Inferior parietal cortex (tissue), 1 donor: ENCODE measurements around the gene PRR33.

Experiments used
- DNase-seq: peaks from one replicate; pipeline ENCODE4 v3.0.0-alpha.2; 2016; ENCODE audit errors: extremely low spot score

The PRR33 gene

DNA sequence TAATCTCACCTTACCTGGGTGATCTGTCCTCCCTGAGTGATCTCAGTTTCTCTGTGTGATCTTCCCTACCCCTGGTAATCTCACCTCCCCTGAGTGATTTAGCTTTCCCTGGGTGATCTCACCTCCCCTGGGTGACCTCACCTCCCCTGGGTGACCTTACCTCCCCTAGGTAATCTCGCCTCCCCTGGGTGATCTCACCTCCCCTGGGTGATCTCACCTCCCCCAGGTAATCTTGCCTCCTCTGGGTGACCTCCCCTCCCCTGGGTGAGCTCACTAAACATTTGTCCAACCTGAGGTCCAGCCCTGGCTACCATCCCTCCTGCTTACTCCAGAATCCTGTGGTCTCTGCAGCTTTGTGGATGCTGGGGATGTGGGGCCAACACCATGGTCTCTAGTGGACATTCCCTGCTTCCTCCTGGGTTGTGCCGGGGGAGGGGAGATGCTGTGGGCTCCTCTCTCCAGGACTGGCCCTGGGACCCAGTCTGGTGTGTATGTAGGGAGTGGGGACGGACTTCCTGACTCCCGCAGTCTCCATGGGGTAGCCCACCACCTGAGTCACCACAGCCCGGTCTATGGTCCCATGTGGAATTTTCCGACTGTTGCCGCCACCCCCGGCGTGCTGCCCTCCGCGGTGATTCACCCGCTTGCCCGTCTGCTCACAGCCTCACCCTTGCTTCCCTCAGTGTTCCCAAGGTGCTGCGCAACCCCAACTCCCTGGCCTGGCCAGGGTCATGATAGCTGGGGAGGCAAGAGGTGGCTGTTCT is 28.9 kb downstream of the PRR33 start:
- no peak for DNase-seq

DNA sequence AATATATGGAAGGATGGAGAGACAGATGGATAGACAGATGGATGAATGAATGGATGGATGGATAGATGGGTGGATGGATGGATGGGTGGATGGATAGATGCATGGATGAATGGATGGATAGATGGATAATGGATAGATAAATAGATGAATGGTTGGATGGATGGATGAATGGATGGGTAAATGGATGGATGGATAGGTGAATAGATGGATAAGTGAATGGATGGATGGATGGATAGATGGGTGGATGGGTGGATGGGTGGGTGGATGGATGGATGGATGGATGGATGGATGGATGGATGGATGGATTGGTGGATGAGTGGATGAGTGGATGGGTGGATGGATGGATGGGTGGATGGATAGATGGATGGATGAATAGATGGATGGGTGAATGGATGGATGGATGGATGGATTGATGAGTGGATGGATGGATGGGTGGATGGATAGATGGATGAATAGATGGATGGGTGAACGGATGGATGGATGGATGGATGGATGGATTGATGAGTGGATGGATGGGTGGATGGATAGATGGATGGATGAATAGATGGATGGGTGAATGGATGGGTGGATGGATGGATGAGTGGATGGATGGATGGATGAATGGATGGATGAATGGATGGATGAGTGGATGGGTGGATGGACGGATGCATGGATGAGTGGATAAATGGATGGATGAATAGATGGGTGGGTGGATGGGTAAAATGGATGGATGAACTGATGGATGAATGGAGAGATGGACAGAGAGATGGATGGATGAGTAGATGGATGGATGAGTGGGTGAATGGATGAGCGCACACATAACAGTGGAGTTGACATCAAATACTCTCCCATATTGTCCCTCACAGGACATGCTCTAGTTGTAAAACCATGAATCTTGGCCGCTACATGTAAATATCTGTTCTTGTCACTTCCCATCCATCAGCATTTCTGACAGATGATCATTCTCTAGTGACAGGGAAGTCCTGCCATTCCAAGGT is 30.0 kb downstream of the PRR33 start:
- DNase-seq = no peak

DNA sequence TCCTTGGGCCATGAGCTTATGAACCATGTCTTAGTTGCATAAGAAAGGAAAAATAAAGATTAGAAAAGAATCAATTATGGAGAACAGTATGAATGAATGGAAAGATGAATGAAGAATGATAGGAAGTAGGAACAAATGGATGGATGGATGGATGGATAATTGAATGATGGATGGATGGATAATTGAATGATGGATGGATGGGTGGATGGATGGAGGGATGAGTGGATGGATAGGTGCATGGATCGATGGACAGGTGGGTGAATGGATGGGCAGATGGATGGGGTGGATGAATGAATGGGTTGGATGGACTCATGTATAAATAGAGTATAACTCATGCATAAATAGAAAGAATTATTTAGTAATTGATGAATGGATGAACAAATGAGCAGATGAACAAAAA is 31.6 kb downstream of the PRR33 start:
- no peak for DNase-seq

DNA sequence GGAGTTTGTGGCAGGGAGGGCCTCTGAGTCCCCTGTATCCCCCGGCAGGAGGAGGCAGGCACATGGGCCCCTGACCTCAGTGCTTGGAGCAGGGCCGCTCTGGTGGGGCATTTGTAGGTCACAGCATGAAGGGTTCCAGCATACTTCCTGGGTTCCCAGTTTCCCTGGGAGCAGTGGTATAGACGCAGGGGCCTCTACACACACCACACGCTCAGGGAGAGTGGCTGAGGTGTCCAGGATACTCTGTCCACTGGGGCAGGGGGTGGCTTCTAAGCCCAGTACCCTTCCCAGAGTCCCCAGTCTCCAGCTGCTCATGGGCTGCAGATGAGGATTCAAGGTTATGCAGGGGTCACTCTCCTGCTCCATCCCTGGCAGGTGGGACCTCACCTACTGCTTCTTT is 32.7 kb downstream of the PRR33 start:
- no peak for DNase-seq

DNA sequence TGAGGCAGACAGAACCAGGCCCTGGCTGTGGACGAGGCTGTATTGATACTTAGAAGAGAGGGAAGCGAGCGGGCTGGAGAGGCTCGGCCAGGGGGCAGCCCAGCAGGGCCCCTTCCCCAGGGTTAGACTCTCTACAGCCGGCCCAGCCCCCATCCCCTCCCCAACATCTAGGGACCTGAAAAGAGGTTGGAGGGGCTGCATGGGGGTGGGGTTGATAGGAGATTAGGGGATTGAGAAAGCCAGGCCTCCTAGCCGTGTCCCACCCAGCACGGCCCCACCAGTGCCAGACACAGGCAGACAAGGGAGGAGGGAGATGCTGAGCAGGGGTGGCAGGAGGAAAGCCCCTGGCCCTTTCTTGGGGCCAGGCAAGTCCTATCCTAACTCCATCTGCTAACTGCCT is 33.1 kb downstream of the PRR33 start:
- DNase-seq = no peak

DNA sequence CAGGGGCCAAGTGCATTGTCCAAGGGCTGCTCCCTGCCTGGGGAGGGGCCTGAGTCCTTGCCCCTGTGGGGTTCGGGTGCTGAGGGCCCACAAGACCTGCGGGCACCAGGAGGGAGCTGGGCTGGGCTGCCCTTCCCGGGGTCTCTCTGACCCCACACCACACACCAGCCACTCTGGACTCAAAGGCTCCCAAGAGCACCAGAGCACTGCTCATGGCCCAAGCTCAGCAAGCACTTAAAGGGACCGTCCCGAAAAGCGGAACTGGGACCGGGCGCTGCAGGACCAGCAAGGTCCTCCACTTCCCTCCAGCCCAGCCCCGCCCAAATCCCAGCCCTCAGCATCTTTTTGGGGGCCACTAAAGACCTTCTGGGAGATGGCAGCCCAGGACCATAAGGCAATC is 33.5 kb downstream of the PRR33 start:
- no peak for DNase-seq

DNA sequence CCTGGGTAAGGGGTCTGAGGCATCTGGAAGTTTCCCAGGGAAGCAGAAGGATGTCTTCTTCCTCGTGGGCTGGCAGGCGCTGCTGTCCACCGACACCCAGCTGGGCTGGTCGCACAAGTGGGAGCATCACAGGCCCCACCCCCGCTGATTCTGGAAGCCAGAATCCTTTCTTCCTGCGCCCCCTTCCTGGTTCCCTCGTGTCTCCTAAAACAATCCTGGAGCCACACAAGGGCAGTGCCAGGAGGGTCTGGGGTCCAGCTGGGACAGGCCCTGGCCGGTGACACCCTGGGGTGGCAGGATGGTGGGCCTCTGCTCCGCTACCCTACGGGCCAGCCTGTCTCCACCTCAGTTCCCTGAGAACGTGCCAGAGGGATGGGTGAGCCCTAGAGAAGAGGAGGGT is 34.6 kb downstream of the PRR33 start:
- no peak for DNase-seq

DNA sequence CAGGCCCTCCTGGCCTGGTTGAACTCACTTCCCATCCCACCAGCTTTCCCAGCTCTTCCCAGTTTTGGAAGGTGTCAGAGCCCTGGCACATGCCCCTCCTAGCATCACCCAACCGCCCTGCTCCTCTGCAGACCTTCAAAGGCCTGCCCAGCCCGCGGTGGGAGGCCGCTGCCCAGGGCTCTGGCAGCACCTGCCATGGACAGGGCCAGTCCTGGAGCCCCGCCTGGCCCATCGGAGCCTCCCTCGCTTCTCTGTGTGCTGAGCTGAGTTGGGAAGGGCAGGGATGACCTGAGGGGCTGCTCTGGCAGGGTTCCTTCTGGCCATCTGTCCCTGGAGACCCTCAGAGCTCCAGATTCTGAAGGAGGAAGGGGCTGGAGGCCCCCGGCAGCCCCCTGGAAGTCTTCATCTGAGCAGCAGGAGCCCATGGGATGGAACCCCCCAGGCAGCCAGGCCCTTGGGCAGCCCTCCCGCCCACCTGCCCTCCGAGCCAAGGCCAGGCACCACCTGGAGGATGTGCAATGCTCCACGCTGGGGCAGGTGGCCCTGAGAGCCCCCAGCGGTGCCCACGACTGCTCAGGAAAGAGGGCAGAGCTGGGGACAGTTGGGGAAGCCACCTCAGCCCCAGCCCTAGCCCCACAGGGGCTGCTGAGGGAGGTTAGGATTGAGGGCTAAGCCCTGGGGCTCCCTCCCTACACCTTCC is 35.2 kb downstream of the PRR33 start:
- no peak for DNase-seq

DNA sequence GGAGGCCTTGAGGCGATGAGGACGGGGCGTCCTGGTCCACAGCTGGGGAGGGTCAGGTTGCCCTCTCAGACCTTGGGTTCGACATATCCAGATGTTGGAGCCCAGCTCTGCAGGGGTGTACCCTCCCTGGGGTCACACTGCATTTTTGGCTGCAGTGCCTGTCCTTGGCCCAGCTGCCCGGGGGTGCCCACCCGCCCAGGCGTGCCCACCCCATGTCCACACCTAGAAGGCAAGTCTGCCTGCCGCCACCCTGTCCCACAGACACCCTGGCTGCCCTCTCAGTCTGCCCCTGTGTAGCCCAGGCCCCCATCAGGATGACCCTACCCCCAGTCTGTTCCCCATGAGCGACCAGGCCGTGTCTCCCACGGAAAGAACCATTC is 35.8 kb downstream of the PRR33 start:
- no peak for DNase-seq

DNA sequence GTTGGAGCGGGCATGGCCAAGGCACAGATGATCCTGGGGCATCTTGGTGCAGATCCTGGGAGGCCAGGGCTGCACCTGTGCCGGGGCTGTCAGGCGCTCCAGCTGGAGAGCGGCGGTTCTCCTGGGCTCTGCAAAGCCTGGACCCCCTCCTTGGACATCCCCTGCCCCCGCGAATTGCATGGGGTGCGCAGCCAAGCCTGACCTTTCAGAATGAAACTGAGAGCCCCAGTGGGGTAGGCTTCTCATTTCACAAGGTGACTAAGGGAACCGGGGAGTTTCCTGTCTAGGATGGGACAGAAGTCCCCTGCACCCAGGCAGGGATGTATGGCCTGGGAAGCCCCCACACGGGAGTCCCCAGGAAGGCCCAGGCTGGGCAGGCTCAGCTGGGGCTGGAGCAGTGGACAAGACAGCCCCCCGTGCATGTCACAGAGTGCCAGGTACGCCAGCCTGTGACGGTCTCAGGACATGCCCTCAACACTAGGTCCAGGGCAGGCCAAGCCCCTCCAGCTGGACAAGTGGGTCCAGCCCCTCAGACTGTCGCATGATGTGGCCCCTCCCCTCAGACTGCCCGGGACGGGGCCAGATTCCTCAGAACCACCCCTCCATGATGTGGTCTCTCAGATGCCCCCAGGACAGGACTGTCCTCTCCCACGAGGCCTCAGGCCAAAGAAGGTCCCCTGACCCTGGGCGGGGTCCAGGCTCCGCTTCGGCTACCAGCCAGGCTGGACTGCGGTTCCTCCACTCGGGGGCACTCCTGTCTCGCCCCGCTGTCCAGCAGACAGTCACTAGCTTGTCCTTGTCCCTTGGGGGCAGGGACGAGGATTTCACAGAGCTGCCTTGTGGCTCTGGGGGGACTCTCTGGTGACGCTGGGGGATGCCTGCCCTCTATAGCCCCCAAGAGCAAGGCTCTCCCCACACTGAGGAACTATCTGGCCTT is 36.5 kb downstream of the PRR33 start:
- no peak for DNase-seq

DNA sequence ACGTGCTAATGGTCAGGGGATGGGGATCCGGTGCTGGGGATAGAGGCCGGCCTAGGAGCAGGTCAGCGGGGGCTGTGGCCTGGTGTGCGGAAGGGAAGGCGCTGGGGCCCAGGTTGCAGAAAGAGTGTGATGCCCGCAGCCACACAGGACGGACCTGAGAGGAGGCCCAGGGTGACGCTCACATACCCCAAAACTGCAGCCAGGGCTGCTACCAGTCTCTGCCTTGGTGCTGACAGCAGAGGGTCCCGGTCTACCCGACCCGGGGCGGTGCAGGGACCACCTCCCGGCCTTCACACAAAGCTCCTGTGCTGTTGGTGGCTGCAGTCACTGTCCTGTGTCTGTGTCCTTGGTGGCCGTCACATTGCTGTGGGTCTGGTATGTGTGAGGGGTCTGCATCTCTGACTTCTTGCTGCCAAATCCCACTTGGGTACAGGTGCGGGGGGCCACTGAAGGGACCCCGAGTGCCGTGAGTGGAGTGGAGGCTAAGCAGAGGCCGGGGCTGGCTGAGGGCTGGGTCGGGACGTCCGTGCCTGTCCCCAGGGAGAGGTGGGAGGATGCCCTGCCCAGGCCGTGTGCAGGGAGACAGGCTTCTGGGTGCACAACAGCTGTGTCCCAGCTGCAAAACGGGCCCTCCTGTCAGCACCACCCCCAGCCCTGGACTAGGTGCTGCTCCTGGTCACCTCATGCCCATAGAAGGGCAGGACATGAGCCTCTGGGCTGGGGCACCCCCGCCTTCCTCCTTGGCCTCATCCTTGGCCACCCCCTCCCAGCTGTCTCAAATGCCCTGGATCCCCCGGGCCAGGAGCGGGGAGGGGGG is 37.4 kb downstream of the PRR33 start:
- no peak for DNase-seq

DNA sequence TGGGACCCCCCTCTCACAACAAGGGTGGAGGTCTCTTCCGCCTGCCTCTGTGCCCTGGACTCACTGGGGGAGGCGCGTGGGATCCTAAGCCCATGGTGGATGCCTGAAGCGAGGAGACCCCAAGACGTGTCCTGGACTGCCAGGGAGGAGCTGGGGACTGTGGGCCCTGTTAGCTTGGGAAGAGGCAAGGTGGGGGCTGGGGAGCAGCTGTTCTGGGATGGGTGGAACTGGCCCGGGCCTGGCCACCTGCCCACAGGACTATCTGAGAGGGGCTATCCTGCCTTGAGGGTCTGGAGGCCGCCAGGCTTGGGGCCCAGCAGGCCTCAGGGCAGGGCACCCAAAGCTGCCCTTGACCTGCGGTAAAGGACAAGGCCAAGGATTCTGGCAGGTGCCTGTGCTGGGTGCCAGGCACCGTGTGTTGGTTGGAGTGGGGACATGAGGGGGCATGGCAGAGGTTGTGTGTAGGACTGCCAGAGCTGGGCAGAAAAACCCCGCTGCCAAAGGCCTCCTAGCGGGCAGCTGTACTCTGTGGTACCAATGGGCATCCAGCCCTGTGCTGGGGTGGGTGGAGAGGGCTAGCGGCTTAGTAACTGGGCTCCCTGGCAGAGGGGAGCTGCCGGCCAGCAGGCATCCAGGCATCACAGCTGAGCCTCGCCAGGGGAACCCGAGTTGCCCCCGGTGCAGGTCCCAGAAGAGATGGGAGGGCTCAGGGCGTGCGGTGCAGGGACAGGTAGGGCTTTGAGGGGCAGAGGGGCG is 38.1 kb downstream of the PRR33 start:
- no peak for DNase-seq

DNA sequence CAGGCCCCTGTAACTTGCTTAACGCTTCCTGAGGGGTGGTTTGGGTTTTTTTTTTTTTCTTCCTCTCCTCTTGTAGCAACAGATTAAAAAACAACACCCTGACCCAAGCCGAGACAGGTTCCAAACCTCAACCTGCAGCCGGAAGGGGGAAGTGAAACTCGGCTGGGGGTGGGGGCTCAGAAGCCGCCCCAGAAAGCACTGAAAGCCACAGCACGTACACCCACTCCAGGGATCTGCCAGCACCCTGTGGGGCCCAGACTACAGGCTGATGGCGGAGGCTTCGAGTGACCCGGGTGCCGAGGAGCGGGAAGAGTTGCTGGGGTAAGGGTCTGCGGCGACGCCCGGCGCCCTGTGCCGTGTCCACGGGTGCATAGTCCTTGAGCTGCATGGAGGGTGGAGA is 38.8 kb downstream of the PRR33 start, which contains the start of gene LSP1:
Gene LSP1, plus strand, starts transcription at position 208 of the 400 bp plus-strand sequence. Its CDS starts 61 bp downstream, at position 269.
- no peak for DNase-seq

DNA sequence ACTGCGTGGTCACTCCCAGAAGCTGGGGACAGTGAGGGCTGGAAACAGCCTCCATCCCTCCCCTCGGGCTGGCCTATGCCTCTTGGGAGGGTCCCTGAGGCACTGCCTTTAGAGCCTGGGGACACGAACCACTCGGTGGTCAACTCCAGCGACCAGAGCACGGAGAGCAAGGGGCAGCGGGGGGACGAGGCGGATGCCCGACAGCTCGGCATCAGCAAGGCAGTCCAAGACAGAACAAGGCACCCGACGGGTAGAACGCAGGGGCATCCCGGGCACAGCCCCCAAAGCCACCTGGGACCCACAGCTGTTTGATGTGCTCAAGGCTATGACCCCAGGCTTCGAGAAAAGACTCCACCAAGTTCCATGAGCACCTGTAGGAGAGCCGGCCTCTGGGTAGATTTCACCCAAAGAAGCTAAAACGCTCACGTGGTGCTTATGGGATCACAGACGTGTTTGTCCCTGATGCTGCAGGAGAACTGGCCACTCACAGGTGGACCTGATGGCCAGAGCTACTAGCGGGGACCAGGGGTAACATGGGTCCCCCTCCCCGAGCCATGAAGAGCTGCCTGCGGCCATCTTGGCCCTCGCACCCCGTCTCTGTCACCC is 39.3 kb downstream of the PRR33 start:
- no peak for DNase-seq

DNA sequence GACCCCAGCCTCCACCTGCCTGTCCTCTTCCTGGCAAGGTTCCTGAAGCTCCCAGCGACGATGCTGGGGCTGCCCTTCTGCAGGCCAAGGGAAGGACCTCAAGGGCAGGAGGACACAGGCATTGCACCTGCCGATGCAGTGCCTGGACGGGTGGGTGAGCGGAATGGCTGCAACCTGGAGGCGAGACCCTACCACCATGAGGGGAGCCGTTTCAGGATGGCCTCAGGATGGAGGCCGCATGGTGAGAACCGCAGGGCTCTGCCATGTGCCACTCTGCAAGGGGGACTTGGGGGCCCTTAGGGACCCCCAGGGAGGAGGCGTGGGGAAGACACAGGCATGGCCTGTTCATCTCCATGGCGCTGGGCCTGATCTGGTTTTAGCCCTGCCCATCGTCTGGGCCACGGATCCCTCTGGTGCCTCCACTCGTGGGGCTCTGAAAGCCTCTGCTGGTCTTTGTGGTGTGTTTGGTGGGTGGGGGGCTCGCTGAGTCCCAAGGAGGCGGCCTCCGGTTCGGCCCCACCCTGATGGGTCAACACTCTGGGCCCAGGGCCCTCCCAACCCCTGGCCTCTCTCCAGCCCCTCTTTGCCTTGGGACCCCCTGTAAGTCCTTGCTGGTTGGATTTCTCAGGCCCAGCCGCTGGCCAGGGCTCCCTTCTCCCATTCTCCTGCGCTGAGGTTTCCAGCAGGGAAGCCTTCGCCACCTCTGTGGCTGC is 40.1 kb downstream of the PRR33 start:
- no peak for DNase-seq

DNA sequence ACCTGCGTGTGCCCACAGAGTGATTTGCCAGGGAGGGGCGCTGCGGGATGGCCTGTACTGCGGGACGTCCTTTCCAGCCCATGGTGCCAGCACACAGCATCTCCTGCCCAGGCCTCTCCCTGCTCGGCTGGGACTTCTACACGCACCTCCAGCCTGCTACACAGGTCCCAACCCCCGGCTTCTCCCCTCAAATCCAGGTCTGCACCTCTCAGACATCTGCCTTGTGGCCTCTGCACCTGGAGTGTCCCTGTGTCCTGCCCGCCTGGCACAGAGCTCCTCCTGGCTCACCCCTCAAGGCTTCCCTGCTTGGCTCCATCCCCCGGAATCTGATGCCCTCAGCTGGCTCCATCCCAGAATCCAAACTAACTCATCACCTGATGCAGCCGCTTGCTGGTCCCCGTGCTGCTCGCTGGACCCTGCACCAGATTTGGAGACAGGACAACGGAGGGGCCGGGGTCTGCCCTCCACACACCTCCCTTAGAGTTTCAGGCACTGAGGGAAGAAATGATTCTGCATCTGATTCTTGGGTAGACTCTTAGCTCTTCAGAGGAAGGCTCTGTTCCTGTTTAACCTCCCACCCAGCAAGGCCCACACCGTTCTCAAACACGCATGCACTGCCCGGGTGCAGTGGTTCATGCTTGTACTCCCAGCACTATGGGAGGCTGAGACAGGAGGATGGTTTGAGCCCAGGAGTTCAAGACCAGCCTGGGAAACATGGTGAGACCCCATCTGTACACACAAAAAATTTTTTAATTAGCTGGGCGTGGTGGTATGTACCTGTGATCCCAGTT is 42.9 kb downstream of the PRR33 start:
- DNase-seq = no peak

DNA sequence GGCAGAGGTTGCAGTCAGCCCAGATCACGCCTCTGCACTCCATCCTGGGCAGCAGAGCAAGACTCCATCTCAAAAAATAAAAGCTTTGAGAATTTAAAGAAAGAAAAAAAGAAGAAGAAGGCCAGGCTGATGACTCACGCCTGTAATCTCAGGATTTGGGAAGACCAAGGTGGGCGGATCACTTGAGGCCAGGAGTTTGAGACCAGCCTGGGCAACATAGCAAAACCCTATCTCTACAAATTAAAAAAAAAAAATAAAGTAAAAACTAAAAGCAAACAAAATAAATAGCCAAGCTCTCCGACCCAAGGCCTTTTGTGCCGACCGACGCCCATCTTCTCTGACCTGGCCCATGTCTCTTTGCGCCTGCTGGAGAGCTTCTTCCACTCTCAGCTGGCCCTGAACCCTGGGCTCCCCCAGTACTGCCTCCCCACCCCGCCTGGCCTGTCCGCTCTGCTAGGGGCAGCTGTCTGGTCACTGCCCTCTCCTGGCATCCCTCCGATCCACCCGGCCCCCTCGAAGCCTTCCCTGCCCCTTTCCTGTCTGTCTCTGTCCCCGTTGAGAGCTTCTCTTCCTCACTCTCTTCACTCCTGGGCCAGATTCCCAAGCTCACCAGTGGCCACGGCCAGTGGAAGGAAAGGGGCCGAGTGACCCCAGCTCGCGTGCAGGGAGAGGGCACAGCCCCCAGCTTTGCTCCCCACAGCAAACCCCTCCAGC is 43.6 kb downstream of the PRR33 start:
- DNase-seq = no peak
